Skeletal muscle satellite cell (primary cell): Measurements from ENCODE around the gene KLHL29.

Experiments used
- H3K27me3 ChIP-seq: 2 replicates; pipeline ENCODE4 v1.7.0; 2013; ENCODE audit warnings: low read length; ENCODE audit not compliant: control insufficient read depth, insufficient read depth
- H3K36me3 ChIP-seq: 2 replicates; pipeline ENCODE4 v1.7.0; 2013; ENCODE audit warnings: mild to moderate bottlenecking, control low read depth, low read length; ENCODE audit not compliant: insufficient read depth
- H3K4me1 ChIP-seq: 2 replicates; pipeline ENCODE4 v1.7.0; 2013; ENCODE audit warnings: low read length; ENCODE audit not compliant: control insufficient read depth, insufficient read depth
- H3K4me2 ChIP-seq: 2 replicates; pipeline ENCODE4 v1.7.0; 2013; ENCODE audit warnings: mild to moderate bottlenecking, low read length
- H3K4me3 ChIP-seq: 2 replicates; pipeline ENCODE4 v1.7.0; 2013; ENCODE audit warnings: low read length
- H3K9ac ChIP-seq: 2 replicates; pipeline ENCODE4 v1.7.0; 2013; ENCODE audit warnings: mild to moderate bottlenecking, low read depth, low read length, moderate library complexity
- H3K9me3 ChIP-seq: replicated peaks from 2 replicates; pipeline ENCODE4 v1.7.0; 2013; ENCODE audit warnings: mild to moderate bottlenecking, control low read depth, low read length

The KLHL29 gene

GRCh38 chr2:23578964-23579671, 194.1 kb downstream of the KLHL29 start:
- no peaks in the 10 kb centered on the region for H3K27me3 ChIP-seq
- no peak overlapping the region for H3K4me2 ChIP-seq
- H3K9me3 ChIP-seq: no peaks in the 10 kb centered on the region
- H3K36me3 ChIP-seq: no peaks in the 10 kb centered on the region
- H3K4me1 ChIP-seq: peaks cover 7% of the 10 kb centered on the region
- no peak overlapping the region for H3K9ac ChIP-seq
- no peak overlapping the region for H3K4me3 ChIP-seq

- Histone ChIP-seq H3K4me1 (peaks cover 10% of the 10 kb centered on the region), H3K9me3 (no peaks in the 10 kb centered on the region), H3K9ac (no peak overlapping the region), H3K4me3 (no peak overlapping the region), H3K27me3 (no peaks in the 10 kb centered on the region), H3K4me2 (no peak overlapping the region), H3K36me3 (no peaks in the 10 kb centered on the region)
Observed at GRCh38 chr2:23579674-23580073, 194.7 kb downstream of the KLHL29 start.

- Histone ChIP-seq H3K4me1 (peaks cover 10% of the 10 kb centered on the region), H3K36me3 (no peaks in the 10 kb centered on the region), H3K9me3 (no peaks in the 10 kb centered on the region)
Observed at GRCh38 chr2:23583467-23583866, 198.5 kb downstream of the KLHL29 start.

GRCh38 chr2:23584054-23584745, 199.2 kb downstream of the KLHL29 start:
- Histone ChIP-seq H3K9me3 (no peaks in the 10 kb centered on the region), H3K9ac (no peak overlapping the region), H3K4me2 (no peak overlapping the region), H3K27me3 (no peaks in the 10 kb centered on the region), H3K4me1 (peaks cover 10% of the 10 kb centered on the region), H3K4me3 (no peak overlapping the region), H3K36me3 (no peaks in the 10 kb centered on the region)

More at GRCh38 chr2:23583467-23583866, 198.5 kb downstream of the KLHL29 start:
- H3K27me3 ChIP-seq: no peaks in the 10 kb centered on the region
- H3K9ac ChIP-seq: no peak overlapping the region
- H3K4me2 ChIP-seq: no peak overlapping the region
- H3K4me3 ChIP-seq: no peak overlapping the region

GRCh38 chr2:23585273-23586170, 200.5 kb downstream of the KLHL29 start:
- H3K4me1 ChIP-seq: peaks cover 16% of the 10 kb centered on the region
- H3K4me2 ChIP-seq: no peak overlapping the region
- H3K27me3 ChIP-seq: no peaks in the 10 kb centered on the region
- H3K9ac ChIP-seq: no peak overlapping the region
- H3K4me3 ChIP-seq: no peak overlapping the region
- no peaks in the 10 kb centered on the region for H3K36me3 ChIP-seq
- H3K9me3 ChIP-seq: no peaks in the 10 kb centered on the region

GRCh38 chr2:23586741-23587306, 201.8 kb downstream of the KLHL29 start:
- Histone ChIP-seq H3K4me1 (peaks cover 16% of the 10 kb centered on the region), H3K9ac (no peak overlapping the region), H3K4me2 (no peak overlapping the region), H3K9me3 (no peaks in the 10 kb centered on the region), H3K36me3 (no peaks in the 10 kb centered on the region), H3K4me3 (no peak overlapping the region), H3K27me3 (no peaks in the 10 kb centered on the region)

- Histone ChIP-seq H3K9me3 (no peaks in the 10 kb centered on the region), H3K27me3 (no peaks in the 10 kb centered on the region), H3K9ac (no peak overlapping the region)
Observed at GRCh38 chr2:23587341-23587880, 202.4 kb downstream of the KLHL29 start.

GRCh38 chr2:23588106-23588505, 203.1 kb downstream of the KLHL29 start:
- no peaks in the 10 kb centered on the region for H3K27me3 ChIP-seq
- H3K9ac ChIP-seq: no peak overlapping the region
- no peaks in the 10 kb centered on the region for H3K36me3 ChIP-seq
- no peaks in the 10 kb centered on the region for H3K9me3 ChIP-seq
- no peak overlapping the region for H3K4me2 ChIP-seq
- H3K4me3 ChIP-seq: no peak overlapping the region
- peaks cover 19% of the 10 kb centered on the region for H3K4me1 ChIP-seq

More at GRCh38 chr2:23587341-23587880, 202.4 kb downstream of the KLHL29 start:
- H3K4me3 ChIP-seq: no peak overlapping the region
- H3K4me2 ChIP-seq: no peak overlapping the region
- H3K4me1 ChIP-seq: peaks cover 16% of the 10 kb centered on the region
- H3K36me3 ChIP-seq: no peaks in the 10 kb centered on the region

GRCh38 chr2:23588508-23589201, 203.7 kb downstream of the KLHL29 start:
- Histone ChIP-seq H3K9ac (no peak overlapping the region), H3K4me3 (no peak overlapping the region), H3K36me3 (no peaks in the 10 kb centered on the region), H3K27me3 (no peaks in the 10 kb centered on the region), H3K4me1 (peaks cover 18% of the 10 kb centered on the region), H3K4me2 (no peak overlapping the region), H3K9me3 (no peaks in the 10 kb centered on the region)

GRCh38 chr2:23589220-23589647, 204.3 kb downstream of the KLHL29 start:
- Histone ChIP-seq H3K36me3 (no peaks in the 10 kb centered on the region), H3K4me1 (peaks cover 19% of the 10 kb centered on the region), H3K9ac (no peak overlapping the region)

More at GRCh38 chr2:23589220-23589647, 204.3 kb downstream of the KLHL29 start:
- Histone ChIP-seq H3K4me2 (no peak overlapping the region), H3K27me3 (no peaks in the 10 kb centered on the region), H3K9me3 (no peaks in the 10 kb centered on the region), H3K4me3 (no peak overlapping the region)
